ENCODE results near the gene DIAPH1.

- TF ChIP-seq POLR2A (IDR thresholded peaks at IDR 0.05) (no peak), CTCF (IDR thresholded peaks at IDR 0.05) (no peak)
These were observed 4.8 kb upstream of the DIAPH1 start for GRCh38 chr5:141623611-141624010.

Measured in gastroesophageal sphincter (tissue), 3 donors.